ENCODE measurements around the gene SREK1. TPM values are rescaled to one million over a fixed set of nuclear protein-coding genes. Genes with fewer than 3 reads are reported as not detected.

SREK1 gene
- 90.2 and 91.8 TPM in 2 replicates for total RNA-seq (ENCODE audit: low replicate concordance)

DNA sequence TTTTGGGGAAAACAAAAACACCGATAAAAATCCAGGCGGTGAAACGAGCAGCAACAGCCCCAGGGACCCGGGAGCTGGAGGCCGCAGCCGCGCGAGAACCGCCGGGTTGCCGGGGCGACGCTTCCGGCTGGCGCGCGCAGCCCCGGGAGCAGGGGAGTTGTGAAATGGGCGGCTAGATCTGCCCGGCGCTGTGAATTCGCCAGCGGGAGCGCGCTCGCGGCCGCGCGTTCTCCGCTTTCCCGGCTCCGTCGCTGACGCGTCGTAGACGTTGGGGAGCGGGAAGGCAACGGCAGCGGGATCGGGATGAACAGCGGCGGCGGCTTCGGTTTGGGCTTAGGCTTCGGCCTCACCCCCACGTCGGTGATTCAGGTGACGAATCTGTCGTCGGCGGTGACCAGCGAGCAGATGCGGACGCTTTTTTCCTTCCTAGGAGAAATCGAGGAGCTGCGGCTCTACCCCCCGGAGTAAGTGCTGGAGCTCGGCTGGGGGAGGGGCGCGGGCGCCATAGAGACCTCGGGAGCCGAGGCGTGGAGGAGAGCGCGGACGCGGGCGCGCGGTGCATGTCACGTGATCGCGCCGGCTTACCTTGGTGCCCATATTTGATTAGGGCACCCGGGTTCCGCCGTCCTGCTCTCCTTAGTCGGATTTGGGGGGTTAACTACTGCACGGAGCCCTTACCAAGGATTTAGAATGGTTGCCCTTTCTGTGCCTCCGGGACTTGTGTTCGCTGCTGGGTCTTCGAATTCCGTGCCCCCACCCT lies at the start of gene SREK1:
Gene SREK1 (plus strand): TSS at position 227 of the 760 bp plus-strand sequence. CDS start 77 bp downstream, at position 304.
- TF ChIP-seq CTCF (IDR thresholded peaks at IDR 0.05; ENCODE audit: insufficient read depth, low read length), result no peak
- H3K4me3 ChIP-seq (ENCODE audit: low read depth, low read length), result peak within 1 kb of the TSS; percentile 95
- DNase-seq (ENCODE audit: low read depth), result peak; percentile 92

DNA sequence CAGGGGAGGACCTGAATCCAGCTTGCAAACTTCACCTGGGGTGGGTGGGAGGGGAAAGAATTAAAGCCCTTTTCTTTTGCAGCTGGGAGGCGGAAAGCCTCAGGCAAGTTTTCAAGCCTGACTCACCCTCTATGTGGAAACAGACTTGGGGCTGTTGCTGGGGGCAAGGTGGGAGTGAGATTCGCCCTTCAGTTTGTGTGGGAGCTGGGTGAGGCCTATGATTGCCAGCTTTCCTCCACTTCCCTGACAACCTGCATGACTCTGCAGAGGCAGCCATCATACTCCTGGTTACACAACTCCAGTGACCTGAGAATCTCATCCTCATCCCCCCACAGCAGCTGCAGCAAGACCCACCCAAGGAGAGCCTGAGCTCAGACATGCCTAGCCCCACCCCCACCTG lies 43.2 kb upstream of the SREK1 start:
- no peak overlapping the region for H3K4me3 ChIP-seq (ENCODE audit: low read depth, low read length)
- no peak for TF ChIP-seq CTCF (IDR thresholded peaks at IDR 0.05; ENCODE audit: insufficient read depth, low read length)
- DNase-seq (ENCODE audit: low read depth), result no peak

DNA sequence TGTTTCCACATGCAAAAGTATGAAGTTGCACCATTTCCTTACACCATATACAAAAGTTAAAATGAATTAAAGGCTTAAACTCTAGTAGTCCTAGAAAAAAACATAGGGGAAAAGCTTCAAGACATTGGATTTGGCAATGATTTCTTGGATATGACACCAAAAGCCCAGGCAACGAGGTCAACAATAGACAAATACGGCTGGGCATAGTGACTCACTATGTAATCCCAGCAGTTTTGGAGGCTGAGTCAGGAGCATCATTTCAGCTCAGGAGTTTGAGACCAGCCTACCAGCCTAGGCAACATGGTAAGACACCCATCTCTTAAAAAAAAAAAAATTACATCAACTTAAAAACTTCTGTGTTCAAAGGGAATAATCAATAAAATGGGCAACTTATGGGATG lies 30.9 kb upstream of the SREK1 start:
- peak; percentile 49 for DNase-seq (ENCODE audit: low read depth)
- TF ChIP-seq CTCF (IDR thresholded peaks at IDR 0.05; ENCODE audit: insufficient read depth, low read length), result no peak
- no peak overlapping the region for H3K4me3 ChIP-seq (ENCODE audit: low read depth, low read length)

GRCh38 chr5:66118304-66118703 lies 25.8 kb upstream of the SREK1 start:
- TF ChIP-seq CTCF (IDR thresholded peaks at IDR 0.05; ENCODE audit: insufficient read depth, low read length), result no peak
- no peak overlapping the region for H3K4me3 ChIP-seq (ENCODE audit: low read depth, low read length)
- no peak for DNase-seq (ENCODE audit: low read depth)

- no peak overlapping the region for H3K4me3 ChIP-seq (ENCODE audit: low read depth, low read length)
- no peak for TF ChIP-seq CTCF (IDR thresholded peaks at IDR 0.05; ENCODE audit: insufficient read depth, low read length)
- DNase-seq (ENCODE audit: low read depth), result peak; percentile 24
Measured at GRCh38 chr5:66122379-66123034, 21.6 kb upstream of the SREK1 start.

DNA sequence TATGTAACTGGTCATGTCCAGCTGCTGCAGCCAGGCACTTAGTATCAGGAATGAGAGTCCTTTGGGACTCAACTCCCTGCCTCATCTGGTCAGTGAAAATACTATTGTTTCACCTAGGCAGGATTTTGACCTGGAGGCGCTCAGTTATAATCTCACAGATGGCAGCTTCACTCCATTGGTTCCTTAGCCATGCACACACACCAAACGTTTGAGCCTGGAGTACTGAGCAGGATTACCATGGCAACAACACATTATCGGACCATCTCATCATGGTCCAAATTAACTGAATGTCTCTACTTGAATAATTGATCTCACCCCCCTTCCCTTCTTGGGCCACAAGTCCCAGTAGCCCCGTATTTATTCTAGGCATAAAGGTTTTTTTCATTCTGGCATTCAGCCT lies 15.0 kb upstream of the SREK1 start:
- TF ChIP-seq CTCF (IDR thresholded peaks at IDR 0.05; ENCODE audit: insufficient read depth, low read length), result no peak
- no peak for DNase-seq (ENCODE audit: low read depth)
- no peak overlapping the region for H3K4me3 ChIP-seq (ENCODE audit: low read depth, low read length)

Data from fibroblast of the aortic adventitia (primary cell).